ENCODE measurements around the gene TWNK. TPM values are rescaled to one million over a fixed set of nuclear protein-coding genes. Genes with fewer than 3 reads are reported as not detected.

Gene TWNK
- total RNA-seq, 1 donor, result 3.3 TPM

DNA sequence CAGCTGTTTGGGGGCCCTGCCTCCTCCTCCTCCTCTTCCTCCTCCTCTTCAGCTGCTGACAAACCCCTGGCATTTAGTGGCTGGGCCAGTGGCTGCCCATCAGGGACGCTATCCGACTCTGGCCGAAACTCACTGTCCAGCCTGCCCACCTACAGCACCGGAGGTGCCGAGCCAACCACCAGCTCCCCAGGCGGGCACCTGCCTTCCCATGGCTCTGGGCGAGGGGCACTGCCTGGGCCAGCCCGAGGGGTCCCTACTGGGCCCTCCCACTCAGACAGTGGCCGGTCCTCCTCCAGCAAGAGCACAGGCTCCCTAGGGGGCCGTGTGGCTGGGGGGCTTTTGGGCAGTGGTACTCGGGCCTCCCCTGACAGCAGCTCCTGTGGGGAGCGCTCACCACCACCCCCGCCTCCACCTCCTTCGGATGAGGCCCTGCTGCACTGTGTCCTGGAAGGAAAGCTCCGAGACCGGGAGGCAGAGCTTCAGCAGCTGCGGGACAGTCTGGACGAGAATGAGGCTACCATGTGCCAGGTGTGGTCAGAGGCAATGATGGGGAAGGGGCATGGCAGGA, 16.4 kb downstream of the TWNK start:
- H3K36me3 ChIP-seq (ENCODE audit: insufficient read depth, low read length), result peaks cover 43% of the 10 kb centered on the region
- TF ChIP-seq, protein P1, sequence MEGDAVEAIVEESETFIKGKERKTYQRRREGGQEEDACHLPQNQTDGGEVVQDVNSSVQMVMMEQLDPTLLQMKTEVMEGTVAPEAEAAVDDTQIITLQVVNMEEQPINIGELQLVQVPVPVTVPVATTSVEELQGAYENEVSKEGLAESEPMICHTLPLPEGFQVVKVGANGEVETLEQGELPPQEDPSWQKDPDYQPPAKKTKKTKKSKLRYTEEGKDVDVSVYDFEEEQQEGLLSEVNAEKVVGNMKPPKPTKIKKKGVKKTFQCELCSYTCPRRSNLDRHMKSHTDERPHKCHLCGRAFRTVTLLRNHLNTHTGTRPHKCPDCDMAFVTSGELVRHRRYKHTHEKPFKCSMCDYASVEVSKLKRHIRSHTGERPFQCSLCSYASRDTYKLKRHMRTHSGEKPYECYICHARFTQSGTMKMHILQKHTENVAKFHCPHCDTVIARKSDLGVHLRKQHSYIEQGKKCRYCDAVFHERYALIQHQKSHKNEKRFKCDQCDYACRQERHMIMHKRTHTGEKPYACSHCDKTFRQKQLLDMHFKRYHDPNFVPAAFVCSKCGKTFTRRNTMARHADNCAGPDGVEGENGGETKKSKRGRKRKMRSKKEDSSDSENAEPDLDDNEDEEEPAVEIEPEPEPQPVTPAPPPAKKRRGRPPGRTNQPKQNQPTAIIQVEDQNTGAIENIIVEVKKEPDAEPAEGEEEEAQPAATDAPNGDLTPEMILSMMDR (IDR thresholded peaks at IDR 0.05; ENCODE audit: extremely low read depth, low read depth, low read length), result no peak
- no peak overlapping the region for H2AFZ ChIP-seq (ENCODE audit: low read length)
- H3K79me2 ChIP-seq (ENCODE audit: insufficient read depth, low read length), result peaks cover 62% of the 10 kb centered on the region
- H3K4me1 ChIP-seq (ENCODE audit: insufficient read depth, low read length), result peaks cover 34% of the 10 kb centered on the region
- DNase-seq (ENCODE audit: insufficient read length, low spot score, missing footprints), result peak; percentile 50
- peaks cover 45% of the 10 kb centered on the region for H4K20me1 ChIP-seq (ENCODE audit: insufficient read depth, low read length)
- H3K27ac ChIP-seq (ENCODE audit: low read depth, low read length), result peak overlapping the region; percentile 12
- H3K9me3 ChIP-seq (ENCODE audit: low read depth, low read length), result no peaks in the 10 kb centered on the region
- H3K4me2 ChIP-seq (ENCODE audit: insufficient read depth, low read length), result no peak overlapping the region
- H3K27me3 ChIP-seq (ENCODE audit: insufficient read depth, low read length), result no peaks in the 10 kb centered on the region
- no peak overlapping the region for H3K4me3 ChIP-seq (ENCODE audit: insufficient read depth, low read length)

DNA sequence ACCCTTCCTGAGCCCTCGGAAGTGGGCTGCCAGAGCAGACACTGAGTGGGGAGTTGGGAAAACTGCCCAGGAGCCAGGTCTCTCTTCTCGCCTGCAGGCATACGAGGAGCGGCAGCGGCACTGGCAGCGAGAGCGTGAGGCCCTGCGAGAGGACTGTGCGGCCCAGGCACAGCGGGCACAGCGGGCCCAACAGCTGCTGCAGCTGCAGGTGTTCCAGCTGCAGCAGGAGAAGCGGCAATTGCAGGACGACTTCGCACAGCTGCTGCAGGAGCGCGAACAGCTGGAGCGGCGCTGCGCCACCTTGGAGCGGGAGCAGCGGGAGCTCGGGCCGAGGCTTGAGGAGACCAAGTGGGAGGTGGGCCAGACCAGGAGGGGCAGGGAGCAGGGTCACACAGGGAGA, 18.0 kb downstream of the TWNK start:
- Histone ChIP-seq H2AFZ (ENCODE audit: low read length) (no peak overlapping the region), H3K9me3 (ENCODE audit: low read depth, low read length) (no peaks in the 10 kb centered on the region), H3K27ac (ENCODE audit: low read depth, low read length) (no peak overlapping the region), H3K4me2 (ENCODE audit: insufficient read depth, low read length) (no peak overlapping the region), H4K20me1 (ENCODE audit: insufficient read depth, low read length) (peaks cover 45% of the 10 kb centered on the region), H3K79me2 (ENCODE audit: insufficient read depth, low read length) (peaks cover 56% of the 10 kb centered on the region), H3K4me3 (ENCODE audit: insufficient read depth, low read length) (no peak overlapping the region), H3K27me3 (ENCODE audit: insufficient read depth, low read length) (no peaks in the 10 kb centered on the region), H3K4me1 (ENCODE audit: insufficient read depth, low read length) (peaks cover 31% of the 10 kb centered on the region), H3K36me3 (ENCODE audit: insufficient read depth, low read length) (peaks cover 43% of the 10 kb centered on the region)
- DNase-seq (ENCODE audit: insufficient read length, low spot score, missing footprints), result peak; percentile 23
- TF ChIP-seq, protein P1 (IDR thresholded peaks at IDR 0.05; ENCODE audit: extremely low read depth, low read depth, low read length), result no peak

DNA sequence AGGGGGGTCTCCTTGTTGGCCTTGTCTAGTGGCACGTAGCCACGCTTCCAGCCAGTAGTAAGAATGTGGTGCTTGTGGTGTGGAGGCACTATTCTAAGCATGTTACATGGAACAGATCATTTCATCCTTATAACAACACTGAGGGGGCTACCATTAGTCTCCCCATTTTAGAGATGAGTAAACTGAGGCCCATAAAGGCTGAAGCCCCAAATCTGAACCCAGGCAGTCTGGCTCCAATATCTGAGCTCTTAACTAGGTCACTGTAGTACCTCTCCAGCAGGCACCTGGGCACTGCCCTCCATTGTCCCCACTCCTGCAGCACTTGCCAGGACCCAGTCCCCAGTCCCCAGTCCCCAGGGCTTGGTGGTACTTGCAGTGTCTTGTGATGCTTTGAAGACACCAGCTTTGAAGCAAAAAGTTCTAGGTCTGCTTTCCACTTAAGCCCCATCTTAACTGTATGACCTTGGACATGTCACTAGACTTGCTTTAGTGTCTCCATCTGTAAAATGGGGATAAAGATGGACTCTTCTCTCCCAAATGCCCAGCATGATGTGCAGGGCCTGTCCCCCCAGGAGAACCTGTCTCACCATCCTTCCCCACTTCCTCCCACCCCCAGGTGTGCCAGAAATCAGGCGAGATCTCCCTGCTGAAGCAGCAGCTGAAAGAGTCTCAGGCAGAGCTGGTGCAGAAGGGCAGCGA, 18.7 kb downstream of the TWNK start:
- H4K20me1 ChIP-seq (ENCODE audit: insufficient read depth, low read length), result peaks cover 45% of the 10 kb centered on the region
- H3K4me3 ChIP-seq (ENCODE audit: insufficient read depth, low read length), result no peak overlapping the region
- peaks cover 49% of the 10 kb centered on the region for H3K79me2 ChIP-seq (ENCODE audit: insufficient read depth, low read length)
- H3K27me3 ChIP-seq (ENCODE audit: insufficient read depth, low read length), result no peaks in the 10 kb centered on the region
- H3K27ac ChIP-seq (ENCODE audit: low read depth, low read length), result no peak overlapping the region
- no peak overlapping the region for H2AFZ ChIP-seq (ENCODE audit: low read length)
- H3K9me3 ChIP-seq (ENCODE audit: low read depth, low read length), result no peaks in the 10 kb centered on the region
- H3K4me2 ChIP-seq (ENCODE audit: insufficient read depth, low read length), result no peak overlapping the region
- H3K36me3 ChIP-seq (ENCODE audit: insufficient read depth, low read length), result peaks cover 43% of the 10 kb centered on the region
- TF ChIP-seq, protein P1 (IDR thresholded peaks at IDR 0.05; ENCODE audit: extremely low read depth, low read depth, low read length), result no peak
- peak; percentile 13 for DNase-seq (ENCODE audit: insufficient read length, low spot score, missing footprints)
- H3K4me1 ChIP-seq (ENCODE audit: insufficient read depth, low read length), result peaks cover 24% of the 10 kb centered on the region

DNA sequence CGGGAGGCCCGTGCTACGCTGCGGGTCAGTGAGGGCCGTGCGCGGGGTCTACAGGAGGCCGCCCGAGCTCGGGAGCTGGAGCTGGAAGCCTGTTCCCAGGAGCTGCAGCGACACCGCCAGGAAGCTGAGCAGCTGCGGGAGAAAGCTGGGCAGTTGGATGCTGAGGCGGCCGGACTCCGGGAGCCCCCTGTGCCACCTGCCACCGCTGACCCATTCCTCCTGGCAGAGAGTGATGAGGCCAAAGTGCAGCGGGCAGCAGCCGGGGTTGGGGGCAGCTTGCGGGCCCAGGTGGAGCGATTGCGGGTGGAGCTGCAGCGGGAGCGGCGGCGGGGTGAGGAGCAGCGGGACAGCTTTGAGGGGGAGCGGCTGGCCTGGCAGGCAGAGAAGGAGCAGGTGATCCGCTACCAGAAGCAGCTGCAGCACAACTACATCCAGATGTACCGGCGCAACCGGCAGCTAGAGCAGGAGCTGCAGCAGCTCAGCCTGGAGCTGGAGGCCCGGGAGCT, 19.3 kb downstream of the TWNK start:
- H3K36me3 ChIP-seq (ENCODE audit: insufficient read depth, low read length), result peaks cover 43% of the 10 kb centered on the region

More for the DNA sequence above, 19.3 kb downstream of the TWNK start:
- H3K9me3 ChIP-seq (ENCODE audit: low read depth, low read length), result no peaks in the 10 kb centered on the region
- no peak overlapping the region for H3K4me3 ChIP-seq (ENCODE audit: insufficient read depth, low read length)
- H3K79me2 ChIP-seq (ENCODE audit: insufficient read depth, low read length), result peaks cover 43% of the 10 kb centered on the region
- H3K4me1 ChIP-seq (ENCODE audit: insufficient read depth, low read length), result peaks cover 18% of the 10 kb centered on the region
- H3K4me2 ChIP-seq (ENCODE audit: insufficient read depth, low read length), result no peak overlapping the region
- H3K27ac ChIP-seq (ENCODE audit: low read depth, low read length), result no peak overlapping the region
- peaks cover 42% of the 10 kb centered on the region for H4K20me1 ChIP-seq (ENCODE audit: insufficient read depth, low read length)
- DNase-seq (ENCODE audit: insufficient read length, low spot score, missing footprints), result peak; percentile 71
- H3K27me3 ChIP-seq (ENCODE audit: insufficient read depth, low read length), result no peaks in the 10 kb centered on the region
- TF ChIP-seq, protein P1 (IDR thresholded peaks at IDR 0.05; ENCODE audit: extremely low read depth, low read depth, low read length), result no peak
- H2AFZ ChIP-seq (ENCODE audit: low read length), result no peak overlapping the region

Data from osteoblast (primary cell).